A549 (cell line): ENCODE results near the gene VIT. TPM values are rescaled to one million over a fixed set of nuclear protein-coding genes. Genes with fewer than 3 reads are reported as not detected.

Experiments
- ATAC-seq, 2 experiments: fragments of 200-7000 bp in 1 of 2; fragments of >200 bp in 1 of 2; cut with Nextera tagmentation in 1 of 2; cut with Tn5 transposase in 1 of 2; 3 replicates each; pipeline versions ENCODE4 v1.8.0 to v1.9.1; 2018 to 2020; ENCODE audit warnings: mild to moderate bottlenecking in 1 of 2, moderate library complexity in 1 of 2
- CTCF ChIA-PET: fragments of 300-600 bp; sonication (Branson Sonifier 250); formaldehyde crosslinking; extraction: SDS; loops from one replicate; lab custom pipeline; 2021; ENCODE audit warnings: antibody characterized with exemption, inconsistent platforms; lab: Yijun Ruan, JAX
- POLR2A ChIA-PET: fragments of 350-600 bp; formaldehyde crosslinking; extraction: SDS; loops from one replicate; lab custom pipeline; 2021; ENCODE audit warnings: antibody characterized with exemption, inconsistent platforms; lab: Yijun Ruan, JAX
- DNase-seq, 2 experiments: peaks; one replicate each; pipeline versions ENCODE4 v3.0.0 to v3.0.0-alpha.2; 2011 to 2016; ENCODE audit warnings: low read depth in 1 of 2, low spot score in 1 of 2
- FAIRE-seq: peaks from 2 replicates; lab custom pipeline; 2011; peaks lifted over from hg19 to GRCh38; lab: Jason Lieb, UNC
- H3K27ac ChIP-seq, 2 experiments: fragments of >200 bp; sonication (Bioruptor Twin); formaldehyde crosslinking; 3 replicates each; pipeline ENCODE4 v1.5.1; 2016 to 2017
- H3K4me1 ChIP-seq: fragments of >200 bp; sonication (Bioruptor Twin); formaldehyde crosslinking; 3 replicates; pipeline ENCODE4 v1.6.1; 2016
- H3K4me2 ChIP-seq: fragments of >200 bp; sonication (Bioruptor Twin); formaldehyde crosslinking; 3 replicates; pipeline ENCODE4 v1.6.1; 2016
- H3K4me3 ChIP-seq: fragments of >200 bp; sonication (Bioruptor Twin); formaldehyde crosslinking; 3 replicates; pipeline ENCODE4 v1.5.1; 2016
- H3K9me3 ChIP-seq: fragments of >200 bp; sonication (Bioruptor Twin); formaldehyde crosslinking; 3 replicates; pipeline ENCODE4 v1.6.1; 2016
- CHD4 ChIP-seq: fragments of 200-600 bp; sonication (generic); IDR thresholded peaks from 2 replicates; pipeline ENCODE4 v1.6.1; 2016; ENCODE audit warnings: antibody characterized with exemption, mild to moderate bottlenecking, borderline replicate concordance
- CTCF ChIP-seq: fragments of >200 bp; sonication (Bioruptor Twin); formaldehyde crosslinking; IDR thresholded peaks from 3 replicates; pipeline ENCODE4 v1.5.1; 2016
- E2F6 ChIP-seq: IDR thresholded peaks from 2 replicates; pipeline ENCODE4 v1.6.1; 2012; ENCODE audit warnings: low read depth, borderline replicate concordance
- EHMT2 ChIP-seq: fragments of 200-600 bp; sonication (generic); IDR thresholded peaks from 2 replicates; pipeline ENCODE4 v1.6.1; 2016; ENCODE audit warnings: antibody characterized with exemption, low read depth, mild to moderate bottlenecking, moderate library complexity
- FOSB ChIP-seq: fragments of 250-450 bp; sonication (Bioruptor Pico); IDR thresholded peaks from 2 replicates; pipeline ENCODE4 v1.5.0; 2020; ENCODE audit warnings: mild to moderate bottlenecking, moderate library complexity
- FOSL2 ChIP-seq, 2 experiments: fragments of 450-650 bp in 1 of 2; fragments of >200 bp in 1 of 2; sonication (Bioruptor Twin) in 1 of 2; formaldehyde crosslinking; IDR thresholded peaks; 2 replicates each; pipeline versions ENCODE4 v1.5.0 to v1.6.1; 2016 to 2020; ENCODE audit warnings: mild to moderate bottlenecking in 1 of 2, moderate library complexity in 1 of 2
- GATA3 ChIP-seq: IDR thresholded peaks from 2 replicates; pipeline ENCODE4 v1.6.1; 2012; ENCODE audit warnings: borderline replicate concordance
- HDAC2 ChIP-seq: fragments of 200-600 bp; sonication (generic); IDR thresholded peaks from 2 replicates; pipeline ENCODE4 v1.6.1; 2016
- HOXA7 ChIP-seq: fragments of 250-450 bp; sonication (Bioruptor Pico); IDR thresholded peaks from 2 replicates; pipeline ENCODE4 v1.5.0; 2020; ENCODE audit warnings: mild to moderate bottlenecking, moderate library complexity
- JUN ChIP-seq, 2 experiments: fragments of >200 bp; sonication (Bioruptor Twin); formaldehyde crosslinking; IDR thresholded peaks; 2 replicates in 1 of 2; 3 replicates in 1 of 2; pipeline ENCODE4 v1.6.1; 2016 to 2017
- JUNB ChIP-seq: fragments of >200 bp; sonication (Bioruptor Twin); formaldehyde crosslinking; IDR thresholded peaks from 2 replicates; pipeline ENCODE4 v1.6.1; 2016
- KDM5A ChIP-seq: fragments of 200-600 bp; sonication (generic); IDR thresholded peaks from 2 replicates; pipeline ENCODE4 v1.6.1; 2016; ENCODE audit warnings: antibody characterized with exemption, mild to moderate bottlenecking
- MAFK ChIP-seq: fragments of 450-650 bp; IDR thresholded peaks from 2 replicates; pipeline ENCODE4 v1.6.1; 2014; ENCODE audit not compliant: partially characterized antibody
- MAX ChIP-seq: IDR thresholded peaks from 2 replicates; pipeline ENCODE4 v1.6.1; 2012
- MAZ ChIP-seq: fragments of 150-350 bp; IDR thresholded peaks from 2 replicates; pipeline ENCODE4 v1.6.1; 2014; ENCODE audit warnings: antibody characterized with exemption, low read depth, low read length, borderline replicate concordance
- NFE2L2 ChIP-seq: fragments of 150-350 bp; conservative IDR thresholded peaks from 2 replicates; pipeline ENCODE4 v1.6.1; 2014; ENCODE audit warnings: low read length
- NPAS2 ChIP-seq: fragments of 250-450 bp; sonication (Bioruptor Pico); IDR thresholded peaks from 2 replicates; pipeline ENCODE4 v1.8.0; 2022; ENCODE audit warnings: mild to moderate bottlenecking, moderate library complexity, borderline replicate concordance
- PBX3 ChIP-seq: IDR thresholded peaks from 2 replicates; pipeline ENCODE4 v1.6.1; 2012
- PHF8 ChIP-seq: fragments of 200-600 bp; sonication (generic); IDR thresholded peaks from 2 replicates; pipeline ENCODE4 v1.6.1; 2016; ENCODE audit warnings: low read depth, mild to moderate bottlenecking, antibody characterized with exemption, moderate library complexity, borderline replicate concordance
- RAD21 ChIP-seq, 2 experiments: fragments of >200 bp in 1 of 2; sonication (Bioruptor Twin) in 1 of 2; formaldehyde crosslinking in 1 of 2; IDR thresholded peaks in 1 of 2; conservative IDR thresholded peaks in 1 of 2; 2 replicates in 1 of 2; 3 replicates in 1 of 2; pipeline ENCODE4 v1.6.1; 2012 to 2018; ENCODE audit warnings: inconsistent platforms in 1 of 2
- RNF2 ChIP-seq: fragments of 200-600 bp; sonication (generic); IDR thresholded peaks from 2 replicates; pipeline ENCODE4 v1.6.1; 2016; ENCODE audit warnings: low read depth, mild to moderate bottlenecking, antibody characterized with exemption, moderate library complexity, borderline replicate concordance
- SMC3 ChIP-seq: fragments of >200 bp; sonication (Bioruptor Twin); formaldehyde crosslinking; IDR thresholded peaks from 3 replicates; pipeline ENCODE4 v1.6.1; 2018; ENCODE audit warnings: inconsistent platforms
- TP53 ChIP-seq: fragments of 250-450 bp; sonication (Bioruptor Pico); IDR thresholded peaks from 2 replicates; pipeline ENCODE4 v1.5.0; 2021; ENCODE audit warnings: mild to moderate bottlenecking, moderate library complexity
- ZFP36 ChIP-seq: fragments of 450-650 bp; IDR thresholded peaks from 2 replicates; pipeline ENCODE4 v1.6.1; 2014; ENCODE audit warnings: borderline replicate concordance; ENCODE audit not compliant: partially characterized antibody
- ZNF302 ChIP-seq: fragments of 250-450 bp; sonication (Bioruptor Pico); IDR thresholded peaks from 2 replicates; pipeline ENCODE4 v1.9.0; 2021; ENCODE audit warnings: inconsistent platforms, mild to moderate bottlenecking, moderate library complexity
- ZSCAN20 ChIP-seq: fragments of 250-450 bp; sonication (Bioruptor Pico); IDR thresholded peaks from 2 replicates; pipeline ENCODE4 v1.8.0; 2022; ENCODE audit warnings: mild to moderate bottlenecking, moderate library complexity
- WGBS: methylation state at CpG from one replicate; pipeline ENCODE4 v1.1.6; 2017; ENCODE audit errors: missing lambda C conversion rate; 5-methylcytosine and 5-hydroxymethylcytosine counted together
- polyA plus RNA-seq, 4 experiments: library from polyadenylated mRNA; depleted of rRNA in 3 of 4; stranded (reverse); fragments of >200 nt; fragmentation: RNase III in 1 of 4; extraction: RNeasy Plus Mini Kit Qiagen cat#74134 plus additional on column Dnase treatment in 1 of 4; gene quantifications; 2 replicates in 3 of 4; 3 replicates in 1 of 4; pipeline ENCODE4 v1.2.3, GENCODE V29; 2011 to 2017

VIT gene
- polyA plus RNA-seq, 2 of the 4 experiments (the other 2 are of a cell fraction), result not detected

GRCh38 chr2:36671731-36672130 lies 24.8 kb upstream of the VIT start:
- peak; percentile 7 for FAIRE-seq
- ChIA-PET POLR2A (no interaction called here), CTCF (interaction anchor here (0.6 to 2.2 kb wide), 20 partner anchors 7 to 800 kb away, joined by 3 to 18 read pairs (median 4); no protein-coding TSS in a partner anchor)
- no peak overlapping the region for H3K4me3 ChIP-seq
- no peak overlapping the region for H3K27ac ChIP-seq
- DNase-seq, result no peak
- H3K4me1 ChIP-seq, result no peaks in the 10 kb centered on the region
- TF ChIP-seq JUN (IDR thresholded peaks at IDR 0.05), result no peak
- no peak for TF ChIP-seq ZFP36
- TF ChIP-seq PHF8, result no peak
- no peak for TF ChIP-seq SMC3
- peak; percentile 33 for TF ChIP-seq MAFK
- H3K4me2 ChIP-seq, result no peak overlapping the region
- no peak for ATAC-seq
- H3K9me3 ChIP-seq, result no peaks in the 10 kb centered on the region
- WGBS, result 79% methylated on average over 2 of the region's 2 CpGs

GRCh38 chr2:36672199-36672598 lies 24.3 kb upstream of the VIT start:
- H3K27ac ChIP-seq, result no peak overlapping the region
- TF ChIP-seq MAX, result no peak
- no peak for TF ChIP-seq HDAC2
- no peak for TF ChIP-seq CHD4
- peak; percentile 82 for TF ChIP-seq SMC3
- no peak for TF ChIP-seq FOSB
- TF ChIP-seq EHMT2, result no peak
- TF ChIP-seq MAZ, result no peak
- TF ChIP-seq CTCF, result peak; percentile 89
- TF ChIP-seq ZNF302 (CRISPR knock-in tag), result no peak
- no peak for TF ChIP-seq TP53 (CRISPR knock-in tag)
- TF ChIP-seq FOSL2 (IDR thresholded peaks at IDR 0.05), result no peak
- no peak for TF ChIP-seq FOSL2 (CRISPR knock-in tag; IDR thresholded peaks at IDR 0.05)
- TF ChIP-seq RAD21 (conservative IDR thresholded peaks at IDR 0.05 in 1 of 2, IDR thresholded peaks at IDR 0.05 in 1 of 2), result peak; percentile 89 to 90
- TF ChIP-seq, all 56 proteins: peak for 3
- H3K9me3 ChIP-seq, result no peaks in the 10 kb centered on the region
- ChIA-PET CTCF (interaction anchor here (0.6 to 2.2 kb wide), 22 partner anchors 8 to 800 kb away, joined by 3 to 18 read pairs (median 4); no protein-coding TSS in a partner anchor), POLR2A (no interaction called here)
- no peak overlapping the region for H3K4me2 ChIP-seq
- ATAC-seq (peak; percentile 86 to 93), DNase-seq (peak in 1 of 2 experiments; percentile 69), FAIRE-seq (peak; percentile 97)
- 10% methylated on average over 1 of the region's 1 CpG for WGBS
- no peak overlapping the region for H3K4me3 ChIP-seq
- no peaks in the 10 kb centered on the region for H3K4me1 ChIP-seq

GRCh38 chr2:36675579-36676282 lies 20.8 kb upstream of the VIT start:
- no peak overlapping the region for H3K27ac ChIP-seq
- no peak for ATAC-seq
- CTCF ChIA-PET, result interaction anchor here (1.2 kb wide), 1 partner anchor 12 kb away, joined by 3 read pairs; no protein-coding TSS in a partner anchor
- no peaks in the 10 kb centered on the region for H3K4me1 ChIP-seq
- H3K4me2 ChIP-seq, result no peak overlapping the region
- no peak overlapping the region for H3K4me3 ChIP-seq
- no peak for DNase-seq
- POLR2A ChIA-PET, result no interaction called here
- FAIRE-seq, result no peak
- H3K9me3 ChIP-seq, result peaks cover 6% of the 10 kb centered on the region; the same call in 2 of the 3 replicates
- TF ChIP-seq ZSCAN20 (CRISPR knock-in tag), result no peak
- TF ChIP-seq FOSL2 (IDR thresholded peaks at IDR 0.05), result no peak
- no peak for TF ChIP-seq FOSL2 (CRISPR knock-in tag; IDR thresholded peaks at IDR 0.05)
- no peak for TF ChIP-seq E2F6
- TF ChIP-seq JUNB, result no peak
- no peak for TF ChIP-seq KDM5A
- no peak for TF ChIP-seq NFE2L2
- TF ChIP-seq PBX3, result no peak
- TF ChIP-seq EHMT2, result no peak
- TF ChIP-seq RNF2, result no peak
- no peak for TF ChIP-seq ZNF302 (CRISPR knock-in tag)
- TF ChIP-seq NPAS2, result no peak
- no peak for TF ChIP-seq GATA3
- TF ChIP-seq PHF8, result no peak
- TF ChIP-seq MAX, result no peak
- TF ChIP-seq ZFP36, result no peak
- no peak for TF ChIP-seq HOXA7 (CRISPR knock-in tag)
- no peak for TF ChIP-seq SMC3
